Loucy (cell line): ENCODE data around the gene FBXO11.

Experiments used
- H2AFZ ChIP-seq: fragments of 200-600 bp; sonication (generic); 2 replicates; pipeline ENCODE4 v1.6.0; 2016; ENCODE audit warnings: antibody characterized with exemption, mild to moderate bottlenecking, low read length, moderate library complexity
- H3F3A ChIP-seq: fragments of 200-600 bp; 2 replicates; pipeline ENCODE4 v1.6.0; 2016; ENCODE audit warnings: antibody characterized with exemption, low read depth, mild to moderate bottlenecking
- H3K27me3 ChIP-seq: fragments of 200-600 bp; sonication (generic); 2 replicates; pipeline ENCODE4 v1.6.1; 2014; ENCODE audit warnings: low read length, mild to moderate bottlenecking; ENCODE audit not compliant: insufficient read depth, poor library complexity, severe bottlenecking
- H3K36me3 ChIP-seq: fragments of 200-600 bp; sonication (generic); 2 replicates; pipeline ENCODE4 v1.6.1; 2016; ENCODE audit warnings: low read length; ENCODE audit not compliant: insufficient read depth
- H3K4me1 ChIP-seq: fragments of 200-600 bp; sonication (generic); 2 replicates; pipeline ENCODE4 v1.5.1; 2014; ENCODE audit warnings: low read length, mild to moderate bottlenecking; ENCODE audit not compliant: insufficient read depth, poor library complexity, severe bottlenecking
- H3K4me2 ChIP-seq: fragments of 200-600 bp; sonication (generic); 2 replicates; pipeline ENCODE4 v1.6.0; 2014; ENCODE audit warnings: antibody characterized with exemption, low read length, low read depth, mild to moderate bottlenecking; ENCODE audit not compliant: poor library complexity, severe bottlenecking
- H3K4me3 ChIP-seq: fragments of 200-600 bp; sonication (generic); 2 replicates; pipeline ENCODE4 v1.5.1; 2014; ENCODE audit warnings: low read length, mild to moderate bottlenecking, mixed read lengths; ENCODE audit not compliant: poor library complexity, severe bottlenecking
- H3K79me2 ChIP-seq: fragments of 200-600 bp; sonication (generic); 2 replicates; pipeline ENCODE4 v1.6.1; 2014; ENCODE audit warnings: low read length; ENCODE audit not compliant: insufficient read depth
- H3K9ac ChIP-seq: fragments of 200-600 bp; sonication (generic); 2 replicates; pipeline ENCODE4 v1.6.0; 2014; ENCODE audit warnings: mild to moderate bottlenecking, low read depth, low read length, moderate library complexity; ENCODE audit not compliant: poor library complexity, severe bottlenecking
- H3K9me2 ChIP-seq: fragments of 200-600 bp; sonication (generic); replicated peaks from 2 replicates; pipeline ENCODE4 v1.6.1; 2016; ENCODE audit warnings: low read depth, low read length, mixed read lengths
- H3K9me3 ChIP-seq: fragments of 200-600 bp; sonication (generic); 2 replicates; pipeline ENCODE4 v1.6.1; 2014; ENCODE audit warnings: mild to moderate bottlenecking, antibody characterized with exemption, low read length, low read depth; ENCODE audit not compliant: insufficient read depth
- H4K20me1 ChIP-seq: fragments of 200-600 bp; sonication (generic); 2 replicates; pipeline ENCODE4 v1.6.0; 2014; ENCODE audit warnings: antibody characterized with exemption, low read length, mild to moderate bottlenecking; ENCODE audit not compliant: insufficient read depth, poor library complexity, severe bottlenecking
- CTCF ChIP-seq: fragments of 200-600 bp; sonication (generic); conservative IDR thresholded peaks from 2 replicates; pipeline ENCODE4 v1.5.1; 2014; ENCODE audit warnings: mild to moderate bottlenecking, antibody characterized with exemption, low read length
- EZH2phosphoT487 ChIP-seq: fragments of 200-600 bp; IDR thresholded peaks from 2 replicates; pipeline ENCODE4 v1.6.1; 2018; ENCODE audit warnings: antibody characterized with exemption, mild to moderate bottlenecking, moderate library complexity, borderline replicate concordance

The FBXO11 gene

GRCh38 chr2:47891369-47892337 is 14.6 kb downstream of the FBXO11 start:
- H3K79me2 ChIP-seq: peaks cover 100% of the 10 kb centered on the region
- no peaks in the 10 kb centered on the region for H3F3A ChIP-seq
- H3K9me3 ChIP-seq: no peaks in the 10 kb centered on the region
- no peak for TF ChIP-seq EZH2phosphoT487
- TF ChIP-seq CTCF: no peak
- no peaks in the 10 kb centered on the region for H3K27me3 ChIP-seq
- H3K9me2 ChIP-seq: no peaks in the 10 kb centered on the region
- peaks cover 20% of the 10 kb centered on the region; the same call in 1 of the 2 replicates for H3K36me3 ChIP-seq
- H3K4me2 ChIP-seq: no peak overlapping the region
- H2AFZ ChIP-seq: no peak overlapping the region
- no peak overlapping the region for H3K9ac ChIP-seq
- H4K20me1 ChIP-seq: peaks cover 97% of the 10 kb centered on the region
- H3K4me1 ChIP-seq: peaks cover 28% of the 10 kb centered on the region
- H3K4me3 ChIP-seq: no peak overlapping the region

GRCh38 chr2:47890711-47891368 is 15.5 kb downstream of the FBXO11 start:
- Histone ChIP-seq H3K79me2 (peaks cover 100% of the 10 kb centered on the region), H3K27me3 (no peaks in the 10 kb centered on the region), H3K4me2 (no peak overlapping the region), H3K9me3 (no peaks in the 10 kb centered on the region), H3F3A (no peaks in the 10 kb centered on the region), H2AFZ (no peak overlapping the region), H3K36me3 (peaks cover 20% of the 10 kb centered on the region; the same call in 1 of the 2 replicates), H3K4me1 (peaks cover 24% of the 10 kb centered on the region), H4K20me1 (peaks cover 97% of the 10 kb centered on the region), H3K9ac (no peak overlapping the region), H3K4me3 (no peak overlapping the region), H3K9me2 (no peaks in the 10 kb centered on the region)
- TF ChIP-seq CTCF (no peak), EZH2phosphoT487 (no peak)

GRCh38 chr2:47888581-47889280 is 17.6 kb downstream of the FBXO11 start:
- peak overlapping the region; percentile 26 for H3K4me2 ChIP-seq
- no peaks in the 10 kb centered on the region for H3F3A ChIP-seq
- H3K9ac ChIP-seq: no peak overlapping the region
- no peak overlapping the region for H3K4me3 ChIP-seq
- peaks cover 96% of the 10 kb centered on the region for H4K20me1 ChIP-seq
- no peaks in the 10 kb centered on the region for H3K9me3 ChIP-seq
- no peak for TF ChIP-seq CTCF
- H2AFZ ChIP-seq: no peak overlapping the region
- no peaks in the 10 kb centered on the region for H3K9me2 ChIP-seq
- H3K36me3 ChIP-seq: peaks cover 20% of the 10 kb centered on the region; the same call in 1 of the 2 replicates
- peaks cover 18% of the 10 kb centered on the region for H3K4me1 ChIP-seq
- H3K27me3 ChIP-seq: no peaks in the 10 kb centered on the region
- H3K79me2 ChIP-seq: peaks cover 99% of the 10 kb centered on the region
